Measurements from ENCODE around the gene OR8K5.
"Not testable (repeated sequence)": the region's sequence is repeated elsewhere in the genome, so short reads cannot be mapped to it uniquely, and the experiment has no call there.

Gene OR8K5

DNA sequence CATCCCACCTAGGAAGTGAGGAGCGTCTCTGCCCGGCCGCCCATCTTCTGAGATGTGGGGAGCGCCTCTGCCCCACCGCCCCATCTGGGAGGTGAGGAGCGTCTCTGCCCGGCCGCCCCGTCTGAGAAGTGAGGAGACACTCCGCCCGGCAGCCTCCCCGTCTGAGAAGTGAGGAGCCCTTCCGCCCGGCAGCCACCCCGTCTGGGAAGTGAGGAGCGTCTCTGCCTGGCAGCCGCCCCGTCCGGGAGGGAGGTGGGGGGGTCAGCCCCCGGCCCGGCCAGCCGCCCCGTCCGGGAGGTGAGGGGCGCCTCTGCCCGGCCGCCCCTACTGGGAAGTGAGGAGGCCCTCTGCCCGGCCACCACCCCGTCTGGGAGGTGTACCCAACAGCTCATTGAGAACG is 16.4 kb downstream of the OR8K5 start:
- not testable (repeated sequence) for H3K36me3 ChIP-seq (ENCODE audit: control insufficient read depth in 2 of 2, insufficient read depth in 2 of 2, low read length in 2 of 2); H3K27me3 ChIP-seq (ENCODE audit: control insufficient read depth in 1 of 2, insufficient read depth in 2 of 2, low read length in 2 of 2); H3K4me3 ChIP-seq (ENCODE audit: low read length in 2 of 2); H3K4me1 ChIP-seq (ENCODE audit: control insufficient read depth, insufficient read depth, low read length); H3K27ac ChIP-seq (ENCODE audit: low read length); H3K9me3 ChIP-seq (ENCODE audit: control insufficient read depth in 2 of 2, low read length in 2 of 2); H3K9ac ChIP-seq (ENCODE audit: low read length in 2 of 2)

DNA sequence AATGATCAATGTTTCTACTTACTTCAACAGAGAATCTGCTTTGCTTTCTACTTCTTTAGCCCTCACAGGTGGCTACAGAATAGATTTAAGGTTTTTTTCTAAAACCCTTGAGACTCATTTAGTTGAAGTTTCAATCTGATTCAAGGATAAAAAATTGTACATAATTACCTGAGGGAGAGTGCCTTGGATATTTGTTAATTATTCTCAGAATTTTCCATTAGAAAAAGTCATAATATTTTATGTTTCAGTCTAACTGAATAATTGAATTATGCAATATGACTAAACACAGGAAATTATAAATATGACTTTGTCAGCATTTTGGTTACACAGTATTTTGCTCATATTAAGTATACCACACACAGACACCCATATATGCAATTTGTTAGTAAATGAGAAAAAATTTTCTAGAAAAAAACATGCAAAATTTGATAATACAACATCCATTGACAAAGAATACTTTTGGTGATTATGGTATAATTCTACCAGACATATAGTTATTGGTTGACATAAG is 19.9 kb downstream of the OR8K5 start, which contains the start of gene OR8J3:
Gene OR8J3, minus strand, starts transcription at position 51 of the 511 bp plus-strand sequence. CDS start 2,483 bp downstream, outside the sequence.
- no peak within 1 kb of the TSS for H3K9ac ChIP-seq (ENCODE audit: low read length in 2 of 2)
- no peaks in the 10 kb centered on the region for H3K36me3 ChIP-seq (ENCODE audit: control insufficient read depth in 2 of 2, insufficient read depth in 2 of 2, low read length in 2 of 2)
- no peaks in the 10 kb centered on the region for H3K4me1 ChIP-seq (ENCODE audit: control insufficient read depth, insufficient read depth, low read length)
- no peak within 1 kb of the TSS for H3K27ac ChIP-seq (ENCODE audit: low read length)
- H3K4me3 ChIP-seq (ENCODE audit: low read length in 2 of 2): no peak within 1 kb of the TSS
- H3K9me3 ChIP-seq (ENCODE audit: control insufficient read depth in 2 of 2, low read length in 2 of 2): no peaks in the 10 kb centered on the region
- H3K27me3 ChIP-seq (ENCODE audit: control insufficient read depth in 1 of 2, insufficient read depth in 2 of 2, low read length in 2 of 2): no peaks in the 10 kb centered on the region

DNA sequence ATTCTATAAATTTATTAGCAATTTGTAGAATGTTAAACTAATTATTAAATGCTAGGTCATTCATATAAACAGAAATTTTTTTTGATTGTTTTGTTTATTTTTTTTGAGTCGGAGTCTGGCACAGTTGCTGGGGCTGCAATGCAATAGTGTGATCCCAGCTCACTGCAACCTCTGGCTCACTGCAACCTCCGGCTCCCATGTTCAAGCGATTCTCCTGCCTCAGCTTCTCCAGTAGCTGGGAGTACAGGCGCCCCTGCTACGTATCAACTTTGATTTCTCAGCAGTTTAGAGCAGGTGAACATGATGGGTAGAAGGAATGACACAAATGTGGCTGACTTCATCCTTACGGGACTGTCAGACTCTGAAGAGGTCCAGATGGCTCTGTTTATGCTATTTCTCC is 38.0 kb downstream of the OR8K5 start, which contains the start of gene OR8H3:
Gene OR8H3, plus strand, starts transcription at position 301 of the 400 bp plus-strand sequence. Its CDS starts 0 bp downstream, at position 301.
- Histone ChIP-seq H3K9me3 (ENCODE audit: control insufficient read depth in 2 of 2, low read length in 2 of 2) (no peaks in the 10 kb centered on the region), H3K27me3 (ENCODE audit: control insufficient read depth in 1 of 2, insufficient read depth in 2 of 2, low read length in 2 of 2) (no peaks in the 10 kb centered on the region), H3K9ac (ENCODE audit: low read length in 2 of 2) (no peak within 1 kb of the TSS)

More for the DNA sequence above, 38.0 kb downstream of the OR8K5 start, which contains the start of gene OR8H3:
- Histone ChIP-seq H3K4me3 (ENCODE audit: low read length in 2 of 2) (no peak within 1 kb of the TSS), H3K36me3 (ENCODE audit: control insufficient read depth in 2 of 2, insufficient read depth in 2 of 2, low read length in 2 of 2) (no peaks in the 10 kb centered on the region), H3K27ac (ENCODE audit: low read length) (no peak within 1 kb of the TSS), H3K4me1 (ENCODE audit: control insufficient read depth, insufficient read depth, low read length) (no peaks in the 10 kb centered on the region)
